Stimulated activated CD8-positive, alpha-beta memory T cell treated with anti-CD3 and anti-CD28 coated beads, Interleukin-12 subunit alpha, Interleukin-12 subunit beta, amount 100 ng/mL, for 24 hours (primary cell): ENCODE data around the gene SMYD3.

Experiments
- DNase-seq: peaks from one replicate; pipeline ENCODE4 v3.0.0-alpha.2; 2020; ENCODE audit errors: extremely low read depth

Gene SMYD3

GRCh38 chr1:246306415-246307037 is 200.6 kb downstream of the SMYD3 start:
- DNase-seq, result no peak

- DNase-seq, result no peak
Observed at GRCh38 chr1:246304484-246305259, 202.4 kb downstream of the SMYD3 start.

GRCh38 chr1:246302711-246303317 is 204.3 kb downstream of the SMYD3 start:
- DNase-seq, result no peak

GRCh38 chr1:246302251-246302625 is 204.8 kb downstream of the SMYD3 start:
- DNase-seq, result no peak

- DNase-seq, result no peak
Observed at GRCh38 chr1:246301553-246302250, 205.4 kb downstream of the SMYD3 start.

GRCh38 chr1:246300626-246301549 is 206.2 kb downstream of the SMYD3 start:
- DNase-seq, result no peak

- DNase-seq, result no peak
Observed at GRCh38 chr1:246297279-246298265, 209.5 kb downstream of the SMYD3 start.

GRCh38 chr1:246295968-246296367 is 211.1 kb downstream of the SMYD3 start:
- no peak for DNase-seq

- DNase-seq, result no peak
Observed at GRCh38 chr1:246295340-246295739, 211.7 kb downstream of the SMYD3 start.

GRCh38 chr1:246294263-246294662 is 212.8 kb downstream of the SMYD3 start:
- DNase-seq, result no peak

- no peak for DNase-seq
Observed at GRCh38 chr1:246293366-246294121, 213.5 kb downstream of the SMYD3 start.

GRCh38 chr1:246292571-246292970 is 214.5 kb downstream of the SMYD3 start:
- DNase-seq, result no peak

- DNase-seq, result no peak
Observed at GRCh38 chr1:246291127-246291526, 216.0 kb downstream of the SMYD3 start.

- no peak for DNase-seq
Observed at GRCh38 chr1:246283771-246284410, 223.2 kb downstream of the SMYD3 start.

- DNase-seq, result no peak
Observed at GRCh38 chr1:246281639-246282038, 225.4 kb downstream of the SMYD3 start.

- DNase-seq, result no peak
Observed at GRCh38 chr1:246281195-246281594, 225.9 kb downstream of the SMYD3 start.

- no peak for DNase-seq
Observed at GRCh38 chr1:246280551-246280950, 226.5 kb downstream of the SMYD3 start.

GRCh38 chr1:246279402-246279801 is 227.7 kb downstream of the SMYD3 start:
- no peak for DNase-seq

GRCh38 chr1:246278371-246278770 is 228.7 kb downstream of the SMYD3 start:
- DNase-seq, result no peak
